ENCODE data around the gene MGMT.

DNA sequence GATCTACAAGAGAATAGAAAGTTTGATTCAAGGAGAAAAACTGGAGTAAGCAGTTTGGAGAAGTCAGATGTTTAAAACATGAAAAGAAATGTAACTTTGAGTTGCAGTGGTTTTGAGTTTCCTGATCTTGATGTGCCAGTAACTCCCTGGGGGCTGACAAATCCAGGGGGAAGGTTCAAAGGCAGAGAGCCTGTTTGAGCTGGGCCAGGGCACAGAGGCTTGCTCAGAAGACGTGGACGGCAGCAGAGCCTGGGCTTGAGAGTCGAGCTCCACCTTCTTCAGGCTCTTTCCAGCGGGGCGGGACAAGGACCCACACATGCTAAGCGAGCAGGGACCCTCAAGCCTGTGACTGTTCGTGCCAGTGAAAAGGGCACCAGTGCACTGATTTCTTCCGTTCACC lies 176.2 kb downstream of the MGMT start:
- TF ChIP-seq EZH2 (IDR thresholded peaks at IDR 0.05; ENCODE audit: low read depth), result no peak
- TF ChIP-seq, protein P1, sequence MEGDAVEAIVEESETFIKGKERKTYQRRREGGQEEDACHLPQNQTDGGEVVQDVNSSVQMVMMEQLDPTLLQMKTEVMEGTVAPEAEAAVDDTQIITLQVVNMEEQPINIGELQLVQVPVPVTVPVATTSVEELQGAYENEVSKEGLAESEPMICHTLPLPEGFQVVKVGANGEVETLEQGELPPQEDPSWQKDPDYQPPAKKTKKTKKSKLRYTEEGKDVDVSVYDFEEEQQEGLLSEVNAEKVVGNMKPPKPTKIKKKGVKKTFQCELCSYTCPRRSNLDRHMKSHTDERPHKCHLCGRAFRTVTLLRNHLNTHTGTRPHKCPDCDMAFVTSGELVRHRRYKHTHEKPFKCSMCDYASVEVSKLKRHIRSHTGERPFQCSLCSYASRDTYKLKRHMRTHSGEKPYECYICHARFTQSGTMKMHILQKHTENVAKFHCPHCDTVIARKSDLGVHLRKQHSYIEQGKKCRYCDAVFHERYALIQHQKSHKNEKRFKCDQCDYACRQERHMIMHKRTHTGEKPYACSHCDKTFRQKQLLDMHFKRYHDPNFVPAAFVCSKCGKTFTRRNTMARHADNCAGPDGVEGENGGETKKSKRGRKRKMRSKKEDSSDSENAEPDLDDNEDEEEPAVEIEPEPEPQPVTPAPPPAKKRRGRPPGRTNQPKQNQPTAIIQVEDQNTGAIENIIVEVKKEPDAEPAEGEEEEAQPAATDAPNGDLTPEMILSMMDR (conservative IDR thresholded peaks at IDR 0.05), result no peak

Data from PC-9 (cell line).